GM12891 (cell line): ENCODE data around the gene OSBPL5.

Experiments used
- PAX5 ChIP-seq: IDR thresholded peaks from 2 replicates; pipeline ENCODE4 v1.6.1; 2011; ENCODE audit warnings: low read length, moderate library complexity, mild to moderate bottlenecking; ENCODE audit not compliant: insufficient read depth, severe bottlenecking
- POLR2A ChIP-seq: IDR thresholded peaks from 2 replicates; pipeline ENCODE4 v1.6.1; 2011; ENCODE audit warnings: low read depth, low read length, control low read depth
- POLR2AphosphoS5 ChIP-seq: IDR thresholded peaks from 2 replicates; pipeline ENCODE4 v1.6.1; 2011; ENCODE audit warnings: low read depth, low read length, control low read depth
- SPI1 ChIP-seq: IDR thresholded peaks from 2 replicates; pipeline ENCODE4 v1.6.1; 2011; ENCODE audit warnings: low read depth, low read length, control low read depth
- TAF1 ChIP-seq: IDR thresholded peaks from 2 replicates; pipeline ENCODE4 v1.6.1; 2011; ENCODE audit warnings: low read depth, low read length, control low read depth

GRCh38 chr11:3040881-3041280 is 124.2 kb downstream of the OSBPL5 start:
- TF ChIP-seq POLR2AphosphoS5, result no peak
- TF ChIP-seq POLR2A, result no peak
- TF ChIP-seq TAF1, result no peak
- TF ChIP-seq PAX5, result no peak
- no peak for TF ChIP-seq SPI1
